ENCODE results near the gene PGF.
"Not testable (repeated sequence)": the region's sequence is repeated elsewhere in the genome, so short reads cannot be mapped to it uniquely, and the experiment has no call there.

Gene PGF

DNA sequence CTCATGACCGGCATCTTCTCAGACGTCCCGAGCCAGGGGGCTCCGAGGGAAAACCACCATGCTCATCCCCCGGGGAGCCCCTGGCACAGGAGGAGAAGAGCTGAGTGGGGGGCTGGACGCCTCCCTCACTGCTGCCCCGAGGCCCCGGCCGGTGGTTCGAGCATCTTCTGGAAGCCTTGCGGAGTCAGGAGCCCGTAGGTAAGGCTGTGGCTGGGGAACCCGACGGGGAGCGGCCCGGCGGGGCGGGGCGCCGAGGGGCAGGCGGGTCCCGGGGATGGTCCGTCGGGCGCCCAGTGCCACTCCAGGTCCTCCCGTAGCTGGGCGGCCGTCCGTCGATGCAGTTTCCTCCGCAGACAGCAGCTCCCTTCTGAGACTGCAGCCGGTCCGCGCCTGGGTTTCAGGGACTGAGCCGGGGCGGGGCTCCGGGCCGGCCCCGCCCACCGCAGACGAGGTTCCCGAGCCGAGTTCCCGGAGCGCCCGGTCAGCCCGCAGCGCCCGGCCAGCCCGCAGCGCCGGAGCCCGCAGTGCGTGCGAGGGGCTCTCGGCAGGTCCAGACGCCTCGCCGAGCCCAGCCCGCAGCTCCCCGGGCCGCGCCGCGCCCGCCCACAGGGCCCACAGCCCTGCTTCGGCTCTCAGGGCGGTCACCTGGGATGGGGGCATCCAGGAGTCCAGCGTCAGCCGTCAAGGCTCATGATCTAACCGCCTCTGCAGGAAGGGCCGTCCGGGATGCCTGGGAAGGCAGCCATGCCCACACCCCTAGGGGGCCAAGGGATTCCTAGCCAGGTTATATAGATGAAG, at the start of gene PGF:
PGF (minus strand) TSS at position 369 of the 798 bp plus-strand sequence; CDS start at position 14, 355 bp downstream.
- peak; percentile 19 to 26 for DNase-seq

DNA sequence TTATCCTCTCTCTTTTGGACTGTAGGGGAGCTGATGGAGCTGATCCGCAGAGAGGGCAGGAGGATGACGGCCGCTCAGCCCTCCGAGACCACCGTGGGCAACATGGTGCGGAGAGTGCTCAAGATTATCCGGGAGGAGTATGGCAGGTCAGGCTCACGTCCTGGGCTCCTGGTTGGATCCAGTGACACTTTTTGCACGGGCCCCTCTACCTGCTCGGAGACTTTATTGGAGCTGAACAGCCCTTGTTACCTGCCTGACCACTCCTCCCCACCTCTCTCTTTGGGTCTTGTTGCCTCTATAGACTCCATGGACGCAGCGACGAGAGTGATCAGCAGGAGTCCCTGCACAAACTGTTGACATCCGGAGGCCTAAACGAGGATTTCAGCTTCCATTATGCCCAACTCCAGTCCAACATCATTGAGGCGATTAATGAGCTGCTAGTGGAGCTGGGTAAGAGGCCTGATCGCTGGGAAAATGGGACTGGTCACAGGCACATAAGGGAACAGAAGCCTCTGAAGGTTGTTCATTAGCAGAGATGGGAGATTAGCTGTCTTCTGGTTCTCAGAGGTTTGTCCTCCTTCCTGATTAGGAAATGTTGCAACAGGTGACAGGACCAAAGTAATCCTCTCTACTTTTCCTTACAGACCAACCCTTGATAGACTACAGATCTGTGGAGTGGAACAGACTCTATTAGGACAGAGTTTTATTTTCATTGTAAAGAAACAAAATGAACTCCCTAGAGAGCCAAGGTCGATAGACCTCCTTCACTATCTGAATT, 48.0 kb upstream of the PGF start:
- DNase-seq, result no peak

- peak; percentile 97 to 99 for DNase-seq
These were observed 47.2 kb upstream of the PGF start, which contains the start of gene EIF2B2 for GRCh38 chr14:75002392-75003249. Gene EIF2B2 (plus strand): TSS chr14:75002921. CDS start chr14:75002991, 70 bp downstream.

GRCh38 chr14:75001899-75002298, 46.5 kb upstream of the PGF start:
- no peak for DNase-seq

DNA sequence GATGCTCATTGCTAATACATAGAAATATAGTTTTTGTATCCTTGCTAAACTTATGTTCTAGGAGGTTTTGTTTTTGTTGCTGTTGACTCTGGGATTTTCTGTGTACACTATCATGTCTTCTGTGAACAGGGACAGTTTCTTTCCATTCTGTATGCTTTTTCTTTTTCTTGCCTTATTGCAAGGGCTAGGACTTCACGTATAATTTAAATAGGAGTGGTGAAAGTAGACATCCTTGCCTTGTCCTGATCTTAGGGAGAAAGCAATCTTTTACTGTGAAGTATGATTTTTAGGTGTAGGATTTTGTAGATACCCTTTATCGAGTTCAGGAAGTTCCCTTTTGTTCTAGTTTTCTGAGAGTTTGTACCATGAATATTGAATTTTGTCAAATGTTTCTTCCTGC, 45.9 kb upstream of the PGF start:
- DNase-seq, result no peak

GRCh38 chr14:74995781-74996180, 40.4 kb upstream of the PGF start:
- not testable (repeated sequence) for DNase-seq

GRCh38 chr14:74994182-74994581, 38.8 kb upstream of the PGF start:
- not testable (repeated sequence) for DNase-seq

DNA sequence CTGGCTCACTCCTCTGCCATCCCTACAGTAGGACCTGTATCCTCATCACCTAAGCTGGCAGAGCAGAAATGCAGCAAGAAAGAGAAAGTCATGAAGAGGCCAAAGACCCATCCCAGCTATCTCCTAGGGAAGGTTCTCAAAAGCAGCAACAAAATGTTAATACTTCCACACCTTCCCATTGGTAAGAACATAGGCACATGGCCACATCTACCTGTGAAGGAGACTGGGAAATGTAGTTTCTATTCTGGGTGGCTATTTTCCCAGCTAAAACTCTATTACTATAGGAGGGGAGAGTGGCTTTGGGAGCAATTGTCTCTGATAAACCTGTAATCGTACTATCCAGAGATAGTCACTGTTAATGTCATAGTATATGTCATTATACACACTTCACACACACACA, 33.6 kb upstream of the PGF start:
- no peak for DNase-seq

GRCh38 chr14:74988131-74988530, 32.7 kb upstream of the PGF start:
- DNase-seq, result no peak

- no peak for DNase-seq
These were observed 30.4 kb upstream of the PGF start for GRCh38 chr14:74985806-74986205.

- no peak for DNase-seq
These were observed 29.6 kb upstream of the PGF start for GRCh38 chr14:74985028-74985310.

GRCh38 chr14:74984236-74985027, 29.0 kb upstream of the PGF start:
- no peak for DNase-seq

- DNase-seq, result no peak
These were observed 27.9 kb upstream of the PGF start for GRCh38 chr14:74983343-74983742.

DNA sequence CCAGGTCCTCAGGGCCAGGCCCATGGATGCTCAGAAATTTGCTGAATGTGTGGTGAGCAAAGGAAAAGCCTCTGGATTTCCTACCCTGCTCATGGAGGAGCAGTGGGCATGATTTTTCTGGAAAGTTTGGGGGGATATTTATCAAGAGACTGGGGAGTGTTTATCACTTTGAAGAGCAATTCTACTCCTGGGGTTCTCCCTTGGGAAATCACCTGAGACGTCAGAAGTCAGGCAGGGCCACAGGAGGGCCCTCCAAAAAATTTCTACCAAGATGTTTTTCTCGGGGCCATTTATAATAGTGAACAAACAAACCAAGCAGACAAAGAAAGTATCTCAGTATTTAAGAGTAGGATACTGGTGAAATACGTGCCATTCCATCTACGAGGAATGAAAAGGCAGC, 27.3 kb upstream of the PGF start:
- no peak for DNase-seq

DNA sequence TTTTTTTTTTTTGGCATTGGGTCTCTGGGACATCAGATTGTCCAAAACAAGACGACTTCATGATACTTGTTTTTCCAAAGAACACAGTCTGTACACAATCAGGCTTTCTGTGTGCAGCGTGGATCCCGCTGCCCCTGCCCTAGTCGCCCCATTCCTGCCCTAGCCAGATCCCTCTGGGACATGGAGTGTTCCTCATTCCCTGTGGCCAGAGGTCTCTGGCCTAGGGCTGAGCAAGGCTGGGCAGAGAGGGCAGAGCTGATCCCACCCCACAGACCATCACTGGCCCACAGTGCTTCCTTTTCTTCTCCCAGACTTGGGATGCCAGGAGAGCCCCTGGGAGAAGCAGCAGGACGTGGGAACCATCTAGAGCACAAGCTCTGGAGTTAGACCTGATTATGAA, 26.4 kb upstream of the PGF start:
- no peak for DNase-seq

GRCh38 chr14:74981462-74981782, 26.0 kb upstream of the PGF start:
- no peak for DNase-seq

DNA sequence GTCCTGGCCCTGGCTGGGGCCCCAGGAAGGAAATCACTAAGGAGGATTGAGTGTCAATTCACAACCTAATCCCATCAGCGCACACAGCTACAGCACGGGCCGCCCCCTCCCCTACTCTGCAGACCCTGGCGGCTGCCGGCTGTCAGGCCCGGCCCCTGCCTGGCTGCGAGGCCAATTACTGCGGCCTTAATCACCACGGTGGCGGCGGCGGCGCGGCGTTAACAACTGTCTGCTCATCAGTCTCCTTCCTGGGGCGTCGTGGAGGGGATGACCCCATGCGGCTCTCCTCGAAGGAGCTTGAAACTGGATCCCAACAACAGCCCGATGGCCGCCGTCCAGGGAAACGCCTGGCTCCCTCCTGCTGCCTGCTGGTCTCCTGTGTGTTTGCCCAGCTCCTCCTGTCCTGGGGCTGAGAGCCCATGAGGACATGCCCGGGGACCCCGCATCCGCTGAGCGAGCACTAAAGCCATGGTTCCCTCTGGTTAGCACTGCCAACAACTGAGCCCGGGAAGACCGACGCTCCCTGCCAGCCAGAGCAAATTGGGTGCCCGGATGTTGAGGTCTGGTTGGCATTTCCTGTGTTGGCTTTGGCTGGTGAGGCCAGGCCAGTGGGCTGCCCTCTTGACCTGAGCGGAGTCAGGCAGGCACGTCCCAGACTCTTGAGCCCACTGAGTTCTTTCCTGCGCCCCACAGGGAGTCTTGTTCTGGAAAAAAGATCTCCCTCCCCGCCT, 25.5 kb upstream of the PGF start:
- DNase-seq, result no peak

GRCh38 chr14:74980398-74980730, 25.0 kb upstream of the PGF start:
- no peak for DNase-seq

GRCh38 chr14:74979442-74980397, 24.3 kb upstream of the PGF start:
- no peak for DNase-seq

DNA sequence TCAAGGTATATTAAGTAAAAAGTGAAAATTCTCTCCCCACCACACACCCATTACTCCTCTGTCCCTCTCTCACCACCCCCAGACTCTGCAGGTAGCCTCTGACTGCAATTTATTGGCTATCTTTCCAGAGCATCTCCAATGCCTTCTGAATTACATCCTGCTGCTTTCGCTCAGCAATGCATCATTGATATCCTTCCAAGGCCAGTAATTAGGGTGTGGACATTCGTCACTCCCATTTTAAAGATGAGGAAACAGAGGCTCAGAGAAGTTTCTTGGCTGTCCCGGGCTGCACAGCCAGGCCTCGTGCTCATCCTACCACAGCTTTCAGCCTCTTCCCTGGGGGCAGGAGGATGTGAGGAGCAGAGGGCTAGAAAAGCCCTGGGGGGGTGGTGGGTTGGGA, 23.6 kb upstream of the PGF start:
- DNase-seq, result no peak

- no peak for DNase-seq
These were observed 23.1 kb upstream of the PGF start for GRCh38 chr14:74978416-74978947.
